Endothelial cell of umbilical vein (primary cell): ENCODE measurements around the gene DNM2. TPM values are rescaled to one million over a fixed set of nuclear protein-coding genes. Genes with fewer than 3 reads are reported as not detected.

Source experiments
- BruUV-seq: library from RNA; stranded (reverse); fragments of 400-500 nt; replicated peaks from 2 replicates; lab custom pipeline; 2021; lab: Mats Ljungman, UMichigan
- CTCF ChIA-PET: fragments of 300-600, 350-600 bp; sonication (Branson Sonifier 250); formaldehyde crosslinking; loops from one replicate; lab custom pipeline; 2021; ENCODE audit warnings: antibody characterized with exemption, inconsistent platforms; lab: Charles Lee
- POLR2A ChIA-PET: fragments of 300-600, 350-600 bp; sonication (Branson Sonifier 250); formaldehyde crosslinking; loops from one replicate; lab custom pipeline; 2021; ENCODE audit warnings: antibody characterized with exemption, inconsistent platforms; lab: Charles Lee
- DNase-seq: peaks from one replicate; pipeline ENCODE4 v3.0.0-alpha.2; 2011; ENCODE audit warnings: low read depth, low spot score
- FAIRE-seq: peaks from 2 replicates; lab custom pipeline; 2011; peaks lifted over from hg19 to GRCh38; lab: Jason Lieb, UNC
- H2AFZ ChIP-seq: 2 replicates; pipeline ENCODE4 v1.6.0; 2012; ENCODE audit warnings: low read depth, low read length, control low read depth, inconsistent platforms
- H3K27ac ChIP-seq: 2 replicates; pipeline ENCODE4 v1.5.1; 2011; ENCODE audit warnings: low read depth, mild to moderate bottlenecking, control low read depth, low read length, moderate library complexity; ENCODE audit not compliant: insufficient read depth
- H3K27me3 ChIP-seq, 2 experiments: 2 replicates each; pipeline versions ENCODE4 v1.6.0 to v1.6.1; 2011; ENCODE audit warnings: low read length in 2 of 2, mixed read lengths in 1 of 2; ENCODE audit not compliant: control insufficient read depth in 2 of 2, insufficient read depth in 2 of 2
- H3K36me3 ChIP-seq, 2 experiments: 2 replicates in 1 of 2; 3 replicates in 1 of 2; pipeline ENCODE4 v1.5.1; 2011; ENCODE audit warnings: low read length in 2 of 2, mild to moderate bottlenecking in 1 of 2, moderate library complexity in 1 of 2; ENCODE audit not compliant: control insufficient read depth in 2 of 2, insufficient read depth in 2 of 2; ENCODE audit errors: extremely low read depth in 1 of 2
- H3K4me1 ChIP-seq: 3 replicates; pipeline ENCODE4 v1.5.1; 2011; ENCODE audit warnings: mild to moderate bottlenecking, low read length; ENCODE audit not compliant: control insufficient read depth, insufficient read depth; ENCODE audit errors: extremely low read depth
- H3K4me2 ChIP-seq: 2 replicates; pipeline ENCODE4 v1.6.1; 2011; ENCODE audit warnings: low read length, control low read depth, mixed read lengths; ENCODE audit not compliant: insufficient read depth
- H3K4me3 ChIP-seq, 3 experiments: fragments of 200-600 bp in 1 of 3; sonication (generic), shearing (Covaris generic) in 1 of 3; replicated peaks in 1 of 3; 2 replicates each; pipeline ENCODE4 v1.5.1; 2011 to 2016; ENCODE audit warnings: control low read depth in 3 of 3, low read length in 3 of 3, mild to moderate bottlenecking in 2 of 3, inconsistent platforms in 1 of 3, low read depth in 1 of 3, moderate library complexity in 1 of 3; ENCODE audit not compliant: insufficient read depth in 1 of 3
- H3K79me2 ChIP-seq: 2 replicates; pipeline ENCODE4 v1.6.0; 2012; ENCODE audit warnings: low read length, inconsistent platforms; ENCODE audit not compliant: control insufficient read depth, insufficient read depth
- H3K9ac ChIP-seq: replicated peaks from 2 replicates; pipeline ENCODE3; 2011; ENCODE audit warnings: low read length, control low read depth; ENCODE audit not compliant: insufficient read depth; ENCODE audit errors: extremely low read depth
- H3K9me1 ChIP-seq: replicated peaks from 3 replicates; pipeline ENCODE4 v1.6.0; 2011; ENCODE audit warnings: mild to moderate bottlenecking, low read length; ENCODE audit not compliant: control insufficient read depth, insufficient read depth; ENCODE audit errors: extremely low read depth
- H3K9me3 ChIP-seq: replicated peaks from 2 replicates; pipeline ENCODE4 v1.5.1; 2012; ENCODE audit warnings: low read length, inconsistent platforms; ENCODE audit not compliant: control insufficient read depth, insufficient read depth
- H4K20me1 ChIP-seq: replicated peaks from 2 replicates; pipeline ENCODE3; 2011; ENCODE audit warnings: mild to moderate bottlenecking, low read length; ENCODE audit not compliant: control insufficient read depth, insufficient read depth; ENCODE audit errors: extremely low read depth
- EZH2 ChIP-seq: IDR thresholded peaks from 2 replicates; pipeline ENCODE4 v1.6.1; 2012; ENCODE audit warnings: borderline replicate concordance, low read depth, mild to moderate bottlenecking, moderate library complexity, low read length, inconsistent platforms; ENCODE audit not compliant: severe bottlenecking
- FOS ChIP-seq: IDR thresholded peaks from 2 replicates; pipeline ENCODE4 v1.6.1; 2011; ENCODE audit warnings: mild to moderate bottlenecking, low read length, moderate library complexity, borderline replicate concordance; ENCODE audit not compliant: insufficient read depth
- GATA2 ChIP-seq: IDR thresholded peaks from 2 replicates; pipeline ENCODE4 v1.7.0; 2011; ENCODE audit warnings: low read depth, mild to moderate bottlenecking, moderate library complexity, mixed read lengths, low read length; ENCODE audit not compliant: insufficient read length, insufficient read depth
- JUN ChIP-seq: IDR thresholded peaks from 2 replicates; pipeline ENCODE4 v1.6.1; 2011; ENCODE audit warnings: borderline replicate concordance, low read depth; ENCODE audit not compliant: insufficient read length, insufficient read depth
- MAX ChIP-seq: IDR thresholded peaks from 2 replicates; pipeline ENCODE4 v1.6.1; 2011; ENCODE audit not compliant: insufficient read depth, insufficient read length
- MYC ChIP-seq: IDR thresholded peaks from one replicate; pipeline ENCODE4 v1.6.1; 2011; ENCODE audit warnings: mild to moderate bottlenecking, low read depth, low read length
- POLR2A ChIP-seq: IDR thresholded peaks from 2 replicates; pipeline ENCODE4 v1.6.1; 2012; ENCODE audit warnings: low read depth, mild to moderate bottlenecking, control low read depth, low read length
- POLR2AphosphoS5 ChIP-seq: IDR thresholded peaks from 2 replicates; pipeline ENCODE4 v1.6.1; 2012; ENCODE audit warnings: low read depth, mild to moderate bottlenecking, control low read depth, low read length, moderate library complexity; ENCODE audit not compliant: insufficient read depth
- dilution Hi-C: fragments of 300-500 bp; cut with MboI; formaldehyde crosslinking; loops from one replicate; pipeline ENCODE4 v1.15.0; 2019; ENCODE audit warnings: low sequenced_read_pairs; ENCODE audit not compliant: extremely low pct_ligation_motif_present
- intact Hi-C: fragments of 100-400 bp; cut with micrococcal nuclease; formaldehyde crosslinking; loops from one replicate; pipeline ENCODE4 v1.10.0; 2022
- polyA plus RNA-seq, 4 experiments: library from polyadenylated mRNA; depleted of rRNA in 3 of 4; stranded (reverse) in 3 of 4; unstranded in 1 of 4; fragments of >200 nt; gene quantifications; 2 replicates each; pipeline versions ENCODE4 v1.2.1 to v1.2.3, GENCODE V29; 2011 to 2012; ENCODE audit warnings: missing spikeins in 1 of 4
- total RNA-seq: library from RNA; stranded (reverse); gene quantifications from 2 replicates; pipeline ENCODE4 v1.2.3, GENCODE V29; 2021
- TF ChIP-seq, protein P1 (sequence below), 2 donors: IDR thresholded peaks; 1 replicate in 1 of 2; 2 replicates in 1 of 2; pipeline ENCODE4 v1.5.1; 2011; ENCODE audit warnings: low read length in 2 of 2, mild to moderate bottlenecking in 2 of 2, moderate library complexity in 2 of 2, control low read depth in 1 of 2, inconsistent platforms in 1 of 2, low read depth in 1 of 2; ENCODE audit not compliant: insufficient read depth in 1 of 2; ENCODE audit errors: extremely low read depth in 1 of 2

Gene DNM2
- total and polyA plus RNA-seq, 2 donors (not counting 3 experiments of a cell fraction or from before 2014, with no cell fraction given) = 81.8 to 175 TPM

DNA sequence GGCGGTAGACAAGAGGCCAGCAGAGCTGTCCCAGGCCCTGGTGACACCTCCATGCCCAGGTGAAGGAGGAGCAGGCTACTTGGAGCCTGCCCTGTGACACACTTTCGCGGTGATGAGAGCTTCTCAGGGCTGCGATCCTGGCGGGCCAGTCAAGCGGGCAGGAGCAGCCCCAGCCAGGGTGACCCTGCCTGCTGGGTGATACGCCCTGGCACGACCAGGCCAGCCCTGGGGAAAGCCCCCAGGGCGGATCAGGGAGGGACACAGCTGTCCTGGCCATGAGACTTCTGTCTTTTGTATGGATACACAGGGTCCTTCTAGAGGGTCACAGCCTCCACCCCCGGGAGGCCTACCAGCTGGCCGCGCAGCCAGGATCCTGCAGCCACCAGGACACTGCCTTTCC, 13.1 kb downstream of the DNM2 start:
- H3K9me1 ChIP-seq = no peaks in the 10 kb centered on the region
- no peaks in the 10 kb centered on the region for H4K20me1 ChIP-seq

More for the DNA sequence above, 13.1 kb downstream of the DNM2 start:
- no peaks in the 10 kb centered on the region for H3K27me3 ChIP-seq
- DNase-seq = no peak
- TF ChIP-seq EZH2 (no peak), JUN (no peak), MAX (no peak), POLR2A (no peak), POLR2AphosphoS5 (no peak), MYC (no peak), FOS (no peak), GATA2 (no peak)
- TF ChIP-seq, protein P1, sequence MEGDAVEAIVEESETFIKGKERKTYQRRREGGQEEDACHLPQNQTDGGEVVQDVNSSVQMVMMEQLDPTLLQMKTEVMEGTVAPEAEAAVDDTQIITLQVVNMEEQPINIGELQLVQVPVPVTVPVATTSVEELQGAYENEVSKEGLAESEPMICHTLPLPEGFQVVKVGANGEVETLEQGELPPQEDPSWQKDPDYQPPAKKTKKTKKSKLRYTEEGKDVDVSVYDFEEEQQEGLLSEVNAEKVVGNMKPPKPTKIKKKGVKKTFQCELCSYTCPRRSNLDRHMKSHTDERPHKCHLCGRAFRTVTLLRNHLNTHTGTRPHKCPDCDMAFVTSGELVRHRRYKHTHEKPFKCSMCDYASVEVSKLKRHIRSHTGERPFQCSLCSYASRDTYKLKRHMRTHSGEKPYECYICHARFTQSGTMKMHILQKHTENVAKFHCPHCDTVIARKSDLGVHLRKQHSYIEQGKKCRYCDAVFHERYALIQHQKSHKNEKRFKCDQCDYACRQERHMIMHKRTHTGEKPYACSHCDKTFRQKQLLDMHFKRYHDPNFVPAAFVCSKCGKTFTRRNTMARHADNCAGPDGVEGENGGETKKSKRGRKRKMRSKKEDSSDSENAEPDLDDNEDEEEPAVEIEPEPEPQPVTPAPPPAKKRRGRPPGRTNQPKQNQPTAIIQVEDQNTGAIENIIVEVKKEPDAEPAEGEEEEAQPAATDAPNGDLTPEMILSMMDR (IDR thresholded peaks at IDR 0.05; ENCODE audit: extremely low read depth in 1 of 2, insufficient read depth in 1 of 2, low read depth in 1 of 2, low read length in 2 of 2) = no peak
- peaks cover 0 to 1% of the 10 kb centered on the region in 2 experiments for H3K36me3 ChIP-seq
- H3K9me3 ChIP-seq = no peaks in the 10 kb centered on the region
- H3K4me2 ChIP-seq = no peak overlapping the region
- POLR2A ChIA-PET = no interaction called here
- no TSS peak for BruUV-seq
- CTCF ChIA-PET = interaction anchor here (0.7 to 1.6 kb wide), 3 partner anchors 13 to 133 kb away, joined by 3 to 6 read pairs (median 4); partner anchors contain the start of gene DNM2
- no peak overlapping the region for H3K27ac ChIP-seq
- H3K4me3 ChIP-seq = no peak overlapping the region
- H3K79me2 ChIP-seq = peaks cover 84% of the 10 kb centered on the region
- H3K4me1 ChIP-seq = no peaks in the 10 kb centered on the region
- dilution Hi-C loops (no loop called here), intact Hi-C loops (no loop called here)
- H3K9ac ChIP-seq = no peak overlapping the region
- no peak for FAIRE-seq
- no peak overlapping the region for H2AFZ ChIP-seq
